GM18951 (cell line): ENCODE measurements around the gene PHLDB1.

Experiments used
- POLR2A ChIP-seq: IDR thresholded peaks from 4 replicates; pipeline ENCODE4 v1.6.1; 2011; ENCODE audit warnings: mild to moderate bottlenecking; ENCODE audit not compliant: insufficient read length, insufficient read depth; ENCODE audit errors: extremely low read depth
- in situ Hi-C: fragments of 300-500 bp; cut with MboI; formaldehyde crosslinking; loops from one replicate; pipeline ENCODE4 v1.12.0; 2022; ENCODE audit warnings: low sequenced_read_pairs, mixed read lengths, inconsistent platforms; ENCODE audit not compliant: unreplicated experiment

The PHLDB1 gene

GRCh38 chr11:118688851-118689502 is 81.6 kb downstream of the PHLDB1 start:
- in situ Hi-C loops, result loop anchor here (25.0 kb wide), 1 partner anchor 248 kb away; the partner anchor contains the start of gene BCL9L
- TF ChIP-seq POLR2A, result no peak

- in situ Hi-C loops, result loop anchor here (25.0 kb wide), 1 partner anchor 248 kb away; the partner anchor contains the start of gene BCL9L
- TF ChIP-seq POLR2A, result no peak
Observed at GRCh38 chr11:118689503-118689851, 82.1 kb downstream of the PHLDB1 start.

- in situ Hi-C loops, result loop anchor here (25.0 kb wide), 1 partner anchor 247 kb away; the partner anchor contains the start of gene BCL9L
- TF ChIP-seq POLR2A, result no peak
Observed at GRCh38 chr11:118689852-118690552, 82.6 kb downstream of the PHLDB1 start.

- TF ChIP-seq POLR2A, result no peak
- in situ Hi-C loops, result loop anchor here (25.0 kb wide), 1 partner anchor 247 kb away; the partner anchor contains the start of gene BCL9L
Observed at GRCh38 chr11:118690553-118691304, 83.3 kb downstream of the PHLDB1 start.

- in situ Hi-C loops, result loop anchor here (25.0 kb wide), 1 partner anchor 245 kb away; the partner anchor contains the start of gene BCL9L
Observed at GRCh38 chr11:118691926-118692830, 84.8 kb downstream of the PHLDB1 start.

GRCh38 chr11:118694185-118694584 is 86.8 kb downstream of the PHLDB1 start:
- TF ChIP-seq POLR2A, result no peak
- in situ Hi-C loops, result loop anchor here (25.0 kb wide), 1 partner anchor 243 kb away; the partner anchor contains the start of gene BCL9L

More at GRCh38 chr11:118691926-118692830, 84.8 kb downstream of the PHLDB1 start:
- no peak for TF ChIP-seq POLR2A

GRCh38 chr11:118694771-118695170 is 87.4 kb downstream of the PHLDB1 start:
- in situ Hi-C loops, result loop anchor here (25.0 kb wide), 1 partner anchor 243 kb away; the partner anchor contains the start of gene BCL9L
- TF ChIP-seq POLR2A, result no peak

GRCh38 chr11:118696673-118697226 is 89.3 kb downstream of the PHLDB1 start:
- no peak for TF ChIP-seq POLR2A
- in situ Hi-C loops, result loop anchor here (25.0 kb wide), 1 partner anchor 241 kb away; the partner anchor contains the start of gene BCL9L

- no peak for TF ChIP-seq POLR2A
- in situ Hi-C loops, result loop anchor here (25.0 kb wide), 1 partner anchor 240 kb away; the partner anchor contains the start of gene BCL9L
Observed at GRCh38 chr11:118697346-118697745, 89.9 kb downstream of the PHLDB1 start.

GRCh38 chr11:118699506-118700220 is 92.2 kb downstream of the PHLDB1 start:
- no peak for TF ChIP-seq POLR2A
- in situ Hi-C loops, result loop anchor here (25.0 kb wide), 1 partner anchor 238 kb away; the partner anchor contains the start of gene BCL9L

- no peak for TF ChIP-seq POLR2A
- in situ Hi-C loops, result no loop called here
Observed at GRCh38 chr11:118703563-118704106, 96.2 kb downstream of the PHLDB1 start.
